Adrenal gland (tissue), 12 donors: Measurements from ENCODE around the gene ARAF. TPM values are rescaled to one million over a fixed set of nuclear protein-coding genes. Genes with fewer than 3 reads are reported as not detected.

Experiments used
- DNase-seq, 7 donors: peaks; one replicate each; pipeline ENCODE4 v3.0.0-alpha.2; 2019 to 2020
- H3K27ac ChIP-seq, 5 donors: fragments of 200-600 bp; sonication (generic) in 4 of 5; 1 replicate in 3 of 5; 2 replicates in 2 of 5; pipeline versions ENCODE4 v1.5.1 to v1.8.0; 2016 to 2020; ENCODE audit warnings: mild to moderate bottlenecking in 1 of 5
- H3K27me3 ChIP-seq: fragments of 200-600 bp; 2 replicates; pipeline ENCODE4 v1.8.0; 2021
- H3K36me3 ChIP-seq, 2 donors: fragments of 200-600 bp; replicated peaks in 1 of 2; 1 replicate in 1 of 2; 2 replicates in 1 of 2; pipeline versions ENCODE4 v1.5.1 to v1.8.0; 2018 to 2022
- H3K4me1 ChIP-seq, 2 donors: fragments of 200-600 bp; replicated peaks in 1 of 2; 1 replicate in 1 of 2; 2 replicates in 1 of 2; pipeline versions ENCODE4 v1.5.1 to v1.8.0; 2018 to 2021
- H3K4me3 ChIP-seq, 4 donors: fragments of 200-600 bp; sonication (generic) in 3 of 4; one replicate each; pipeline ENCODE4 v1.5.1; 2016 to 2018
- H3K9me3 ChIP-seq, 3 donors: fragments of 200-600 bp; sonication (generic) in 1 of 3; replicated peaks in 1 of 3; 1 replicate in 2 of 3; 2 replicates in 1 of 3; pipeline versions ENCODE4 v1.5.1 to v1.8.0; 2016 to 2021
- POLR2A ChIP-seq, 2 donors: fragments of 450-650 bp; IDR thresholded peaks; one replicate each; pipeline ENCODE4 v1.6.1; 2017; ENCODE audit warnings: antibody characterized with exemption in 2 of 2, mild to moderate bottlenecking in 2 of 2, moderate library complexity in 1 of 2
- WGBS, 4 donors: extraction: QIAGEN DNeasy Blood & Tissue Kit in 2 of 4; methylation state at CpG; one replicate each; pipeline versions ENCODE4 v1.1.5 to v1.1.7; 2013 to 2017; 5-methylcytosine and 5-hydroxymethylcytosine counted together
- intact Hi-C, 2 donors: fragments of 100-400 bp; cut with DNase I; formaldehyde crosslinking; loops; one replicate each; pipeline versions ENCODE4 v1.14.1 to v1.15.0; 2022 to 2023
- polyA plus RNA-seq, 3 donors: library from polyadenylated mRNA; stranded (reverse); fragments of 200-250 nt in 2 of 3; fragments of 350-450 nt in 1 of 3; fragmentation: Illumina TruSeq in 1 of 3; extraction: RNeasy Lipid Tissue Mini Kit (QIAGEN cat#74804) in 1 of 3; gene quantifications; one replicate each; pipeline ENCODE4 v1.2.3, GENCODE V29; 2013 to 2014
- total RNA-seq, 9 donors: library from RNA; depleted of rRNA in 4 of 9; stranded (reverse); fragments of >200 nt in 4 of 9; fragments of 120-200 nt in 1 of 9; fragmentation: NEBNext Ultra II Directional in 1 of 9; extraction: Animal tissue kit (Norgen Biotek cat#: 25700) in 1 of 9; gene quantifications; one replicate each; pipeline versions ENCODE4 v1.1.0 to v1.2.4, GENCODE V29; 2013 to 2023
- TF ChIP-seq, protein P1 (sequence below), 6 experiments: fragments of 450-650 bp in 4 of 6; fragments of 200-600 bp in 2 of 6; sonication (generic) in 1 of 6; IDR thresholded peaks; 1 replicate in 5 of 6; 2 replicates in 1 of 6; pipeline versions ENCODE4 v1.5.1 to v1.8.0; 2016 to 2021; ENCODE audit warnings: antibody characterized with exemption in 6 of 6, mild to moderate bottlenecking in 2 of 6, moderate library complexity in 1 of 6
- donor health status: healthy with polysubstance abuse.
- donor health status: Bipolar disorder and iron deficiency.
- donor health status: DM: yes; HTN: yes; CAD: no.
- donor health status: DM: no; HTN: no; CAD: no.
- donor health status: DM: no; HTN: no; CAD: no.
- donor health status: DM: yes; HTN: yes; CAD: no.

Gene ARAF
- total and polyA plus RNA-seq, 12 donors = 31.2 to 113 (median 64.2) TPM

- H3K27ac ChIP-seq = no peak overlapping the region
- H3K9me3 ChIP-seq = no peaks in the 10 kb centered on the region
- H3K36me3 ChIP-seq = no peaks in the 10 kb centered on the region
- intact Hi-C loops = no loop called here
- no peak overlapping the region for H3K4me3 ChIP-seq
- H3K4me1 ChIP-seq = no peaks in the 10 kb centered on the region
- peaks cover 3% of the 10 kb centered on the region for H3K27me3 ChIP-seq
- 74 to 92% (median 85%) methylated on average over 7 to 8 of the region's 8 CpGs for WGBS, 4 donors
- no peak for TF ChIP-seq POLR2A (IDR thresholded peaks at IDR 0.05)
- TF ChIP-seq, protein P1, sequence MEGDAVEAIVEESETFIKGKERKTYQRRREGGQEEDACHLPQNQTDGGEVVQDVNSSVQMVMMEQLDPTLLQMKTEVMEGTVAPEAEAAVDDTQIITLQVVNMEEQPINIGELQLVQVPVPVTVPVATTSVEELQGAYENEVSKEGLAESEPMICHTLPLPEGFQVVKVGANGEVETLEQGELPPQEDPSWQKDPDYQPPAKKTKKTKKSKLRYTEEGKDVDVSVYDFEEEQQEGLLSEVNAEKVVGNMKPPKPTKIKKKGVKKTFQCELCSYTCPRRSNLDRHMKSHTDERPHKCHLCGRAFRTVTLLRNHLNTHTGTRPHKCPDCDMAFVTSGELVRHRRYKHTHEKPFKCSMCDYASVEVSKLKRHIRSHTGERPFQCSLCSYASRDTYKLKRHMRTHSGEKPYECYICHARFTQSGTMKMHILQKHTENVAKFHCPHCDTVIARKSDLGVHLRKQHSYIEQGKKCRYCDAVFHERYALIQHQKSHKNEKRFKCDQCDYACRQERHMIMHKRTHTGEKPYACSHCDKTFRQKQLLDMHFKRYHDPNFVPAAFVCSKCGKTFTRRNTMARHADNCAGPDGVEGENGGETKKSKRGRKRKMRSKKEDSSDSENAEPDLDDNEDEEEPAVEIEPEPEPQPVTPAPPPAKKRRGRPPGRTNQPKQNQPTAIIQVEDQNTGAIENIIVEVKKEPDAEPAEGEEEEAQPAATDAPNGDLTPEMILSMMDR (IDR thresholded peaks at IDR 0.05) = no peak
- DNase-seq = peak in 2 of 7 donors; percentile 5 to 43
Observed at GRCh38 chrX:47613082-47613481, 52.1 kb downstream of the ARAF start.

- Histone ChIP-seq H3K9me3 (no peaks in the 10 kb centered on the region), H3K27me3 (peaks cover 3% of the 10 kb centered on the region), H3K4me1 (no peaks in the 10 kb centered on the region), H3K36me3 (no peaks in the 10 kb centered on the region), H3K4me3 (no peak overlapping the region), H3K27ac (no peak overlapping the region)
- intact Hi-C loops = no loop called here
- no peak for TF ChIP-seq POLR2A (IDR thresholded peaks at IDR 0.05)
- TF ChIP-seq, protein P1 (IDR thresholded peaks at IDR 0.05) = no peak
- DNase-seq = peak in 1 of 7 donors; percentile 6
- WGBS, 4 donors = 69 to 91% (median 86%) methylated on average over 4 to 5 of the region's 5 CpGs
Observed at GRCh38 chrX:47614618-47615017, 53.6 kb downstream of the ARAF start.

GRCh38 chrX:47618923-47619485 is 58.0 kb downstream of the ARAF start:
- TF ChIP-seq, protein P1 (IDR thresholded peaks at IDR 0.05) = no peak
- no peak for TF ChIP-seq POLR2A (IDR thresholded peaks at IDR 0.05)
- Histone ChIP-seq H3K9me3 (no peaks in the 10 kb centered on the region), H3K27me3 (peaks cover 12% of the 10 kb centered on the region), H3K36me3 (no peaks in the 10 kb centered on the region), H3K4me1 (no peaks in the 10 kb centered on the region), H3K27ac (no peak overlapping the region), H3K4me3 (peak overlapping the region in 1 of 4 donors; percentile 44)
- intact Hi-C loops = no loop called here
- no peak for DNase-seq
- 32 to 75% (median 67%) methylated on average over 5 to 32 of the region's 32 CpGs for WGBS, 4 donors

- no peaks in the 10 kb centered on the region for H3K4me1 ChIP-seq
- intact Hi-C loops = no loop called here
- peak within 1 kb of the TSS in 1 of 4 donors; percentile 44 for H3K4me3 ChIP-seq
- H3K27ac ChIP-seq = no peak within 1 kb of the TSS
- 1 to 41% (median 32%) methylated on average over 23 to 88 of the region's 88 CpGs; no CpG with 5 or more reads in 1 of the 4 donors for WGBS, 4 donors
- TF ChIP-seq POLR2A (IDR thresholded peaks at IDR 0.05) = no peak
- TF ChIP-seq, protein P1 (IDR thresholded peaks at IDR 0.05) = peak in 4 of 6 experiments; percentile 8 to 41 (median 22)
- peak; percentile 79 to 89 (median 83) for DNase-seq
- H3K36me3 ChIP-seq = no peaks in the 10 kb centered on the region
- no peaks in the 10 kb centered on the region for H3K9me3 ChIP-seq
- H3K27me3 ChIP-seq = peaks cover 12% of the 10 kb centered on the region
Observed at GRCh38 chrX:47619486-47620302, 58.7 kb downstream of the ARAF start, which contains the start of gene SYN1. TSS of gene SYN1 (minus strand) at chrX:47619857. CDS start at chrX:47619728, 129 bp downstream.
